Measurements from ENCODE around the gene EVX2. TPM values are rescaled to one million over a fixed set of nuclear protein-coding genes. Genes with fewer than 3 reads are reported as not detected.

The EVX2 gene
- total RNA-seq (not detected), polyA plus RNA-seq (not detected), total RNA-seq (0 to 0.07 (median 0) reads per million in 6 experiments)

DNA sequence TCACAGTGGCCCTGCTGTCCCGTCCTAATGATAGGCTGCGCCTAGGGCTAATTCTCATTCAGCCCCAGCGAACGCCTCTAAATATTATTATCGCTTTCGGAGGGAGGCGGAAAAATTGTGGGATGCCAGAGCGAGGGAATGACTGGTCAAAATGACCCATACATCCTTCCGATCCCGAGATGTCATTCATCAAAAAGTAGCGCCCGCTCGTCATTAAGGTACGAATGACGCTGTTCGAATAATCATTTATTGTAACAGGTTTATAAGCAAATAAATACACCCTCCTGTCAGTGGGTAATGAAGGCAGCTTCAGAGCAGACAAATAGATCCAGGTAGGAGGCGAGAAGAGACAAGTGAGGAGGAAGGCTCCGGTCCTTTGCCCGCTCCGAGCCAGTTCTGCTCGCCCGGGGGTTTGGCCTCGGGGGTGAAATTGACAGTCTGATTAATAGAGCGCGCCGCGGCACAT lies at the start of gene EVX2:
EVX2 (minus strand) TSS at position 167 of the 466 bp plus-strand sequence. CDS start 186 bp downstream, outside the sequence.
- DNase-seq: peak in 2 of 10 donors; percentile 16 to 20
- H3K27me3 Mint-ChIP-seq: peaks cover 41 to 90% (median 71%) of the 10 kb centered on the region in 5 donors
- H3K9me3 Mint-ChIP-seq: peaks cover under 1 to 77% (median 22%) of the 10 kb centered on the region in 9 donors
- H3K36me3 Mint-ChIP-seq: peaks cover 12 to 28% (median 25%) of the 10 kb centered on the region in 3 donors
- no peak for ATAC-seq
- POLR2A ChIA-PET: interaction anchor here (0.6 kb wide), 1 partner anchor 291 kb away, joined by 3 read pairs; no protein-coding TSS in a partner anchor
- peak within 1 kb of the TSS in 8 of 10 donors; percentile 28 to 93 (median 58) for H3K27ac Mint-ChIP-seq
- H3K4me1 Mint-ChIP-seq: peaks cover 10 to 20% (median 14%) of the 10 kb centered on the region in 4 donors
- H3K4me3 Mint-ChIP-seq: peak within 1 kb of the TSS in 6 of 10 donors; percentile 28 to 83 (median 65)

DNA sequence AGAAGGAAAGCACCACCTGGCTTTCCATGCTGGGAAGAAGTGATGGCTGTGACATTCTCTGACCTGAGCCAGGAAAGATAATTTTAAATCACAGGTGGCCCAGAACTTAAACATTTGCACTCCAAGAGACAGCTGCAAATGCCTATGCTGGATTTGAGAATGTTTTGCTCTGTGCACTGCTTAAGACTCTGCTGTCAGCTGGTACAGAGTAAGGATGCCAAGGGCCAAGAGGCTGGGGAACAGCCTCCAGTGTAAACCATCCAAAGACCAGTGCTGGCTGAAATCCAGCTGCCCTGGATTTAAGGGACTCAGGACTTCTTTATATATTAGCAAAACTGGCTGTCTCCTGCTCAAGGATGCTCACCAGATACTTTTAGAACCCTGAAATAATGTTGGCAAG lies 49.6 kb upstream of the EVX2 start:
- POLR2A ChIA-PET: interaction anchor here (0.6 kb wide), 1 partner anchor 13 kb away, joined by 3 read pairs; no protein-coding TSS in a partner anchor
- Mint-ChIP-seq H3K27me3 (peaks cover 64 to 88% (median 77%) of the 10 kb centered on the region in 5 donors), H3K4me1 (peaks cover 12 to 47% (median 37%) of the 10 kb centered on the region in 4 donors), H3K27ac (no peak overlapping the region), H3K4me3 (peak overlapping the region in 1 of 10 donors; percentile 20), H3K9me3 (peaks cover 0 to 42% (median 4%) of the 10 kb centered on the region in 9 donors), H3K36me3 (peaks cover 3 to 24% (median 17%) of the 10 kb centered on the region in 3 donors)
- no peak for ATAC-seq
- no peak for DNase-seq

GRCh38 chr2:176132205-176133171 lies 48.7 kb upstream of the EVX2 start:
- Mint-ChIP-seq H3K4me3 (peak overlapping the region; percentile 56 to 89 (median 81)), H3K27ac (peak overlapping the region in 1 of 10 donors; percentile 86)

DNA sequence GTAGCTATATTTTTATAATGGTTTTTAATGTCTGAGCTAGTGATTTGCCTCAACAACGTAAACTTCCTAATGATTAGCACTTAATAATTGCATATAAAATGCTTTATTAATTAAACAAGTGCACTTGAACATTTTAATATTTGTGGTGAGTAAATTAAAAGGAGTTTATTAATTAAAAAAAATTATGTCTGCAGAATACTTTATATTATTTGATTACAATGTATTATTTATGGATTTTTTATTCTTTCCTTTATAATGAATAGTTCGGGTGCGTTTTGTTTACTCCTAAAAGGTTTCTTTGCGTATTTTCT lies 48.0 kb upstream of the EVX2 start:
- POLR2A ChIA-PET: interaction anchor here (0.7 to 1.2 kb wide), 2 partner anchors 507 to 732 kb away, joined by 3 to 5 read pairs; no protein-coding TSS in a partner anchor
- peaks cover 3 to 21% (median 12%) of the 10 kb centered on the region in 3 donors for H3K36me3 Mint-ChIP-seq
- peaks cover 63 to 88% (median 76%) of the 10 kb centered on the region in 5 donors for H3K27me3 Mint-ChIP-seq
- no peak for DNase-seq
- no peak for ATAC-seq
- H3K4me3 Mint-ChIP-seq: peak overlapping the region in 9 of 10 donors; percentile 10 to 89 (median 79)
- peaks cover 13 to 53% (median 42%) of the 10 kb centered on the region in 4 donors for H3K4me1 Mint-ChIP-seq
- H3K27ac Mint-ChIP-seq: peak overlapping the region in 1 of 10 donors; percentile 86
- peaks cover 0 to 37% (median 3%) of the 10 kb centered on the region in 9 donors for H3K9me3 Mint-ChIP-seq

More at GRCh38 chr2:176132205-176133171, 48.7 kb upstream of the EVX2 start:
- peaks cover 0 to 40% (median 3%) of the 10 kb centered on the region in 9 donors for H3K9me3 Mint-ChIP-seq
- peaks cover 65 to 88% (median 77%) of the 10 kb centered on the region in 5 donors for H3K27me3 Mint-ChIP-seq
- peaks cover 13 to 50% (median 41%) of the 10 kb centered on the region in 4 donors for H3K4me1 Mint-ChIP-seq
- H3K36me3 Mint-ChIP-seq: peaks cover 3 to 21% (median 12%) of the 10 kb centered on the region in 3 donors
- no peak for ATAC-seq
- DNase-seq: peak in 1 of 10 donors; percentile 34
- POLR2A ChIA-PET: interaction anchor here (0.5 to 1.2 kb wide), 4 partner anchors 14 to 731 kb away, joined by 3 to 5 read pairs (median 3); no protein-coding TSS in a partner anchor

DNA sequence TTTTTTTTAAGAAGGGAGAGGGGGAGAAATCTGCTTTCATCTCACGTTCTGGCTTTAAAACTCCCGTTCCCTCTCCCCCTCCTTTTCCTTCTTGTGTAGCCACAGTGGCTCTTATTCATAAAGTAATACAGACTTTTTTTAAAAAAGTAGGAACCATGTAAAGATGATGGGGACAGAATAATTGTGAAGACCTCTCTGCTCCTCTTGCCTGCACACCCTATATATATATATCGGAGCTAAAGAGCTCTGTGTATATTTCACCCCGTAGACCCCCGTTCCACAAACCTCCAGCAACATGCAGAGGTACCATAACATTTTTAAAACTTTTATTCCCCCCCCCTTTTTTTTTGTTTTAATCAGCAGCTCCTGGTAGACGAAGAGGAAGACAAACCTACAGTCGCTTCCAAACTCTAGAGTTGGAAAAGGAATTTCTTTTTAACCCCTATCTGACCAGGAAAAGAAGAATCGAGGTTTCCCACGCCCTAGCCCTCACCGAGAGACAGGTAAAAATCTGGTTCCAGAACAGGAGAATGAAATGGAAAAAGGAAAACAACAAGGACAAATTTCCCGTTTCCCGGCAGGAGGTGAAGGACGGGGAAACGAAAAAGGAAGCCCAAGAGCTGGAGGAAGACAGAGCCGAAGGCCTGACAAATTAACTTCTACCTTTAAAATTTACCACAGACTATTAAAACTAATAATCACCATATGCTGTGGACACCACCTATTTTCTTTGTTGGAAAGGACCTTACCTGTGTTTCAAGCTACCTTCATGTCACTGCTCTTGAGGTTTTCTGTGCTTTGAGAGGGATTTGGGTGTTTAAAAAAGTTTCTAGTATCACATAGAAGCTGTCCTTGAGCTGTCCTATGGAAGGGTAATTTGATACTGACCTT lies 47.4 kb upstream of the EVX2 start:
- peak overlapping the region in 2 of 10 donors; percentile 48 to 86 for H3K27ac Mint-ChIP-seq
- H3K4me1 Mint-ChIP-seq: peaks cover 13 to 52% (median 40%) of the 10 kb centered on the region in 4 donors
- H3K27me3 Mint-ChIP-seq: peaks cover 67 to 88% (median 80%) of the 10 kb centered on the region in 5 donors
- peaks cover 3 to 21% (median 12%) of the 10 kb centered on the region in 3 donors for H3K36me3 Mint-ChIP-seq
- peaks cover 0 to 35% (median 3%) of the 10 kb centered on the region in 9 donors for H3K9me3 Mint-ChIP-seq
- DNase-seq (no peak), ATAC-seq (no peak)
- POLR2A ChIA-PET: interaction anchor here (0.7 to 1.2 kb wide), 2 partner anchors 507 to 732 kb away, joined by 3 to 5 read pairs; no protein-coding TSS in a partner anchor
- peak overlapping the region; percentile 61 to 80 (median 76) for H3K4me3 Mint-ChIP-seq

GRCh38 chr2:176130147-176130956 lies 46.6 kb upstream of the EVX2 start:
- H3K36me3 Mint-ChIP-seq: peaks cover 3 to 15% (median 6%) of the 10 kb centered on the region in 3 donors
- POLR2A ChIA-PET: no interaction called here
- ATAC-seq: peak; percentile 43 to 48
- H3K27me3 Mint-ChIP-seq: peaks cover 68 to 88% (median 80%) of the 10 kb centered on the region in 5 donors
- H3K27ac Mint-ChIP-seq: peak overlapping the region in 1 of 10 donors; percentile 86
- H3K4me3 Mint-ChIP-seq: peak overlapping the region; percentile 61 to 80 (median 76)
- peak in 3 of 10 donors; percentile 14 to 44 (median 33) for DNase-seq
- H3K9me3 Mint-ChIP-seq: peaks cover 0 to 28% (median 3%) of the 10 kb centered on the region in 9 donors
- peaks cover 10 to 43% (median 33%) of the 10 kb centered on the region in 4 donors for H3K4me1 Mint-ChIP-seq

GRCh38 chr2:176129813-176130146 lies 46.0 kb upstream of the EVX2 start:
- Mint-ChIP-seq H3K9me3 (peaks cover 0 to 23% (median 3%) of the 10 kb centered on the region in 9 donors), H3K27ac (no peak overlapping the region), H3K4me3 (peak overlapping the region in 8 of 10 donors; percentile 31 to 77 (median 44)), H3K36me3 (peaks cover 3 to 10% (median 6%) of the 10 kb centered on the region in 3 donors), H3K27me3 (peaks cover 68 to 88% (median 79%) of the 10 kb centered on the region in 5 donors), H3K4me1 (peaks cover 10 to 40% (median 32%) of the 10 kb centered on the region in 4 donors)
- DNase-seq (no peak), ATAC-seq (peak; percentile 18 to 22)
- POLR2A ChIA-PET: no interaction called here

GRCh38 chr2:176128982-176129796 lies 45.4 kb upstream of the EVX2 start, which contains the start of gene HOXD8:
Gene HOXD8, plus strand, starts transcription at chr2:176129705. Its CDS starts 662 bp downstream, at chr2:176130367.
- POLR2A ChIA-PET: no interaction called here
- H3K27me3 Mint-ChIP-seq: peaks cover 67 to 88% (median 78%) of the 10 kb centered on the region in 5 donors
- DNase-seq: no peak
- peak within 1 kb of the TSS; percentile 61 to 81 (median 75) for H3K4me3 Mint-ChIP-seq
- ATAC-seq: peak; percentile 15 to 19
- H3K27ac Mint-ChIP-seq: peak within 1 kb of the TSS in 4 of 10 donors; percentile 19 to 88 (median 47)
- peaks cover 10 to 40% (median 32%) of the 10 kb centered on the region in 4 donors for H3K4me1 Mint-ChIP-seq
- H3K9me3 Mint-ChIP-seq: peaks cover 0 to 22% (median 3%) of the 10 kb centered on the region in 9 donors
- H3K36me3 Mint-ChIP-seq: peaks cover 3 to 10% (median 7%) of the 10 kb centered on the region in 3 donors

DNA sequence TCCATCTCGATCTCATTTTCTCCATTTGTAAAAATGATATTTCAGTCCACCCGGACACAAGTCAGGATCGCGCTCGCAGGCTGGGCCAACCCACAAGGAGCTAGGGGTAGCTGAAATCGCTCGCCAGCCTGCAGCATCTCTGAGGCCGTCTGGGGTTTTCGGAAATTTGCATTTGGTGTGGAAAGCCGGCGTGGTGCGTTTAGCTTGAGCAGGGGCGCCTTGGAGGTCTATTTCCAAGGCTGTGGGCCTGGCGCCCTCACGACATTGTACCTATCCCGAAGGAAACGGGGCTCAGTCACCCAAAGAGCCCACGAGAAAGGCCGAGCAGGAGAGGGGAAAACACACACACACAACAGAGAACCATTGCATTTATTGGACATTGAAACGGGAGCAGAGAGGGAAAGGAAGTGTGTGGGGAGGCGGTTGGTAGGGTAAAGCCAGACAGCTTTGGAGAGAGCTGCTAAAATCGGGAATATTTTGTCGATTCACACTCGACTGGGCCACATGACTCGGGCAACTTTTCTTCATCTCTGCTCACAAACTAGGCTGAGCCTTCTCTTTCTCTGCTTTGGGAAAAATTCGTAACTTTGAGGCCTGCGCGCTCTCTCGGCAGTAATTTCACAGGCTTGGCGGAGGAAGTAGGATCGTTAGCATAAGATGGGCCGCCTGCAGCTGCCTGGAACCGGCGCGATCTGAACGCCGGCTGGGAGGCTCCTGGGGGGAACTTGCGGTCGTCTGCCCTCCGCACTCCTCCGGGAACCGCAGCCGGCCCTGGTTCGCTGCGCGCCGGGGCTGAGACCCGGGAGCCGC lies 44.6 kb upstream of the EVX2 start:
- Mint-ChIP-seq H3K4me1 (peaks cover 12 to 48% (median 38%) of the 10 kb centered on the region in 4 donors), H3K27ac (peak overlapping the region in 3 of 10 donors; percentile 19 to 88 (median 71)), H3K36me3 (peaks cover 3 to 10% (median 7%) of the 10 kb centered on the region in 3 donors), H3K9me3 (peaks cover 0 to 13% (median 3%) of the 10 kb centered on the region in 9 donors), H3K27me3 (peaks cover 65 to 88% (median 78%) of the 10 kb centered on the region in 5 donors), H3K4me3 (peak overlapping the region; percentile 39 to 77 (median 68))
- POLR2A ChIA-PET: no interaction called here
- ATAC-seq: no peak
- DNase-seq: no peak
